Glomerular visceral epithelial cell (primary cell): Measurements from ENCODE around the gene CCDC71L.
A peak's percentile ranks its signal among the peaks of the same experiment; 100 is the strongest.

Experiments
- DNase-seq: peaks from one replicate; pipeline ENCODE4 v3.0.0-alpha.2; 2016; ENCODE audit errors: extremely low spot score

CCDC71L gene

GRCh38 chr7:106625678-106626301 is 35.2 kb downstream of the CCDC71L start:
- DNase-seq: no peak

DNA sequence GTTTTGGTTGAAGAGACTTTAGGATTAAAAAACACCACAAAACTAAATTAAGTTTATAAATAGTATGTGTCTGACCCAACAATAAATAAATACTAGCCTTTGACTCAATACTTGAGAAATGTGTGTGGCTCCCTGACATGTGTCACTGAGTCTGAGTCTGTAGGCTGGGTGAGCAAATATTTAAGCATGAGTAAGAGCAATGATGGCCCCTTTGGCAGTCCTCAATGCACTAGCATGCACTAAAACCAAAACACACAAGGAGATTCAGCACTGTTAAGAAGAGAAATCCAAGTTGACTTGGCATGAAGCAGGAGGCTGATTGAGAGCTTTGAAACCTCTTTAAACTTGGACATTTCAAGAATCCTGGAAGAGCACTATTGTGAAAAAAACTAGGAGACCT is 37.1 kb downstream of the CCDC71L start:
- DNase-seq: peak; percentile 3

DNA sequence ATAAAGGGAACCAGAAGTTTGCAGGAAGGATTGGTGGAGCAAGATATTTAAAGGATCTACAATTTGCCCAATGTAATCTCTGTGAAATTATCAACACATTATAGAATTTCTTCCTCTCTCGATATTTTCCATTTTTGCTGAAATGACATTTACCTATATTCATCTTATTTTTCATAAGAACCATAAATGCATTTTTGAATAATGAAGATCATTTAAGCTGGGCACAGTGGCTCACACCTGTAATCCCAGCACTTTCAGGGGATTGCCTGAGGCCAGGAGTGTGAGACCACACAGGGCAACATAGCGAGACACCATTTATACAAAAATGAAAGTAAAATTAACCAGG is 37.7 kb downstream of the CCDC71L start:
- DNase-seq: no peak

GRCh38 chr7:106622654-106623314 is 38.2 kb downstream of the CCDC71L start:
- no peak for DNase-seq

DNA sequence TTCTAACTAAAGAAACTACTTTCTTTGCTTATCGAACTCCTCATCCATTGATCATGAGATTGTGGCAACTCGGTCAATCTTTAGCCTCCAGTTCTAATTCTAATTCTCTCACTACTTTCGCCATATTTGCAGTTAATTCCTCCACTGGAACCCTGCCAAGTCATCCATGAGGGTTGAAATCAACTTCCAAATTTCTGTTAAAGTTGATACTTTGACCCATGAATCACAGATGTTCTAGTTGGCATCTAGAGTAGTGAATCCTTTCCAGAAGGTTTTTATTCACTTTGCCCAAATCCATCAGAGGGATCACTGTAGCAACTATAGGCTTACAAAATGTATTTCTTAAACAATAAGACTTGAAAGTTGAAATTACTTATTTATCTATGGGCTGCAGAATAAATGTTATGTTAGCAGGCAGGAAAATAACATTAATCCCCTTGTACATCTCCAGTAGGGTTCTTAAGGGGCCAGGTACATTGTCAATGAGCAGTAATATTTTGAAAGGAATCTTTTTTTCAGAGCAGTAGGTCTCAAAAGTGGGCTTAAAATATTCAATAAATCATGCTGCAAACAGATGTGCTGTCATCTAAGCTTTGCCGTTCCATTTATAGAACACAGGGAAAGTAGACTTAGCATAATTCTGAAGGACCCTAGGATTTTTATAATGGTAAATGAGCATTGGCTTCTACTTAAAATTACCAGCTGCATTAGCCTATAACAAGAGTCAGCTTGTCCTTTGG is 39.4 kb downstream of the CCDC71L start:
- DNase-seq: no peak

GRCh38 chr7:106620676-106621075 is 40.3 kb downstream of the CCDC71L start:
- no peak for DNase-seq

DNA sequence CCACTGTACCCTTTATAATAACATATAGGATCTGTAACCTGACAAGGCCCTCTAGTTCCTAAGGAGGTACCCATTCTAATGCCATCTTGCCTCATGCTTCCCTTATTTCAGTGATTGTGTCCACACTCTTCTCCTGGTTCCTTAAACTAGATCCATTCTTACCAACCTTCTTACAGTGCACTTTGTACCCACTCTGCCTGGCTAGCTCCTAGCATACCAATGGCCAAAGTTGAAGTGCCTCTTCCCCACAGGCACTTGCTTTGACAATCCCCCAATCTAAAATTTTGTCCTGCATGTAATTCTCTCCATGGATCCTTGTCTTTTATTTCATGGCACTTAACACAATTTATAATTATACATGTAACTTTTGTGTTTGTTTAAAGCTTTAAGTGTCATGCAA is 40.9 kb downstream of the CCDC71L start:
- DNase-seq: no peak

DNA sequence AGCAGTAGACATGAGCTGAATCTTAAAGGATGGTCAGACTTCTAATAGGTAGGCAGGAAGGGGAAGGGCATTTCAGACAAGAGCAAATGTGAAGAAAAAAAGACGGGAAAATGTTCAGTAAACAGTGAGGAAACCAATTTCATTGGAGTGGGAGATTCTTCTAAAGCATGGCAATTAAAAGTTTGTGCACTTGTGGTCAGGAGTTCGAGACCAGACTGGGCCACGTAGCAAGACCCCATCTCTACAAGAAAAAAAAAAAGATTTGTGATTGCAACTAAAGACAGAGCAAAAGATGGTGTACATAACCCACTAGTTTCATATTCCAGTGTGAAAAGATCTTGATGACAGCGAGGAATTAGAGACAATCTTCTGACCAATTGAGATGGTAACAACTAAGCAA is 41.7 kb downstream of the CCDC71L start:
- DNase-seq: no peak

DNA sequence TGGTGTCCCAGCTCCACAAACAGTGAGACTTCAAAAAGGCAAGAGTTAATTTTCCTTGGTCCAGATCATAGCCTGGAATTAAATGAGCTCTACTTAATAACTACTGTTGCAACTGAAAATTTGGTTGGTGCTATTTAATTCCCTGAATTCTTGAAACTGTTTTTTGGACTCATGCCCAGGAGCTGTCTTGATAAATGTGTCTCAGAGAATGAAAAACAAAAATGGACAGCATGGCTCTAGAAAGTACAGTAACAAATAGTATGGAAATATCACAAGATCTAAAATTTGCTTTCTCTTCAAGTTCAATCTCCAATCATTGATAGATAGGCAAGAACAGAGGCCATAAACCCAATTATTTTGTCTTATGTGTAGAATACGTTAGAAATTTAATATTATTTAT is 42.5 kb downstream of the CCDC71L start:
- DNase-seq: peak; percentile 3

DNA sequence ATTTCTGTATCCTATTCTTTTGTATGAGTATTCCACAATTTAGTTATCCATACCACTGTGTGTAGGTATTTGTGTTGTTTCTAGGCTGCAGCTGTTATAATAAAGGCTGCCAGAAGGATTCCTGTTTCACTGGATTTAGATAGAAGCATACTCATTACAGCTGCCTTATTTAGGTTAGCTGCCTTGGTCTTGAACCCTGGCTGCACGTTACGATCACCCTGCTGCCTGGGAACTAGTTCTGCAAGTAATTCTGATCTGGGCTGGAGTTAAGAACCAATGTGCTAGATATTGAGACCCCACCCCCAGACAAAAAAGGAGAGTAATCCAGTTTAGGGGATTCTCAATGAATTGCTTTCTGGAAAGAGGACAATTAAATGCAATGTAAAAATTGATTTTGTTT is 43.1 kb downstream of the CCDC71L start:
- no peak for DNase-seq

- no peak for DNase-seq
Observed at GRCh38 chr7:106616708-106617051, 44.3 kb downstream of the CCDC71L start.

DNA sequence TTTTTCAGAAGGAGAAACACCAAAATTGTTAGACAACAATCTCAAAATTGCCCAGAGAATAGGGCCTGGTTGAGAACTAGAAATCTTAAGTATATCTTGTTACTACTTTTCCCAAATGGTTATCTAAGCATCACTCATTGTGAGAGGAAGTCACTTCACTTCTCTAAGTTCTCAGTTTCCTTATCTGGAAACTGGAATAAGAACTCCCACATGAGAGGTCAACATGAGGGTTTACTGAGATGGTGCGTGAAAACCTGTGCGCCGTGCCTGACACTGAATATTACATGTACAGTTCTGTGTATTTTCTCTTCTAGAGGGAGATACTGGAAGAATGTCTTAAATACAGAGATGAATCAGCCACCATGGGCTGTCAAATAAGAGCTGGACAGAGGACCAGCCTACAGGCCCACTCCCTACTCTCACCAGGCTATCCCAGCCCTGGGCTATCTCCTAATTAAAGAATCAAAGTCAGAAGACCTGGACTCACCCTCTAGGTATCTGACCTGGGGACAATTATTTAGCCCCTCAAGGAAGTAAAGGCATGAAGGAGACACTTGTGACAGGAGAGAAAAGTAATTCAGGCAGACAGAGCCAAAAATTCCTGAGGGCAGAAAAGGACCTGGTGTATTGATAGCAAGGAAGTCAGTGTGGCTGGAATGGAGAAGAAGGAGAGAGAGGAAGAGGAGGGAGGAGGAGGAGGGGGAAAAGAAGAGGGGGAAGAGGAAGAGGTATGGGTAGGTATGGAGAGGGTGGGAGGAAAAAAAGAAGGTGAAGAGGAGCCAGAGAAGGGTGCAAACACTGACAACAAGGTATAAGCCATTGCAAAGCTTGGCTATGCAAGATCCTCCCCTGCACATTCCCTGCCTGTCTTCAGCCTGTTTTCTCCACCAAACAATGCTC is 44.9 kb downstream of the CCDC71L start:
- DNase-seq: no peak

- DNase-seq: no peak
Observed at GRCh38 chr7:106614751-106615150, 46.2 kb downstream of the CCDC71L start.

DNA sequence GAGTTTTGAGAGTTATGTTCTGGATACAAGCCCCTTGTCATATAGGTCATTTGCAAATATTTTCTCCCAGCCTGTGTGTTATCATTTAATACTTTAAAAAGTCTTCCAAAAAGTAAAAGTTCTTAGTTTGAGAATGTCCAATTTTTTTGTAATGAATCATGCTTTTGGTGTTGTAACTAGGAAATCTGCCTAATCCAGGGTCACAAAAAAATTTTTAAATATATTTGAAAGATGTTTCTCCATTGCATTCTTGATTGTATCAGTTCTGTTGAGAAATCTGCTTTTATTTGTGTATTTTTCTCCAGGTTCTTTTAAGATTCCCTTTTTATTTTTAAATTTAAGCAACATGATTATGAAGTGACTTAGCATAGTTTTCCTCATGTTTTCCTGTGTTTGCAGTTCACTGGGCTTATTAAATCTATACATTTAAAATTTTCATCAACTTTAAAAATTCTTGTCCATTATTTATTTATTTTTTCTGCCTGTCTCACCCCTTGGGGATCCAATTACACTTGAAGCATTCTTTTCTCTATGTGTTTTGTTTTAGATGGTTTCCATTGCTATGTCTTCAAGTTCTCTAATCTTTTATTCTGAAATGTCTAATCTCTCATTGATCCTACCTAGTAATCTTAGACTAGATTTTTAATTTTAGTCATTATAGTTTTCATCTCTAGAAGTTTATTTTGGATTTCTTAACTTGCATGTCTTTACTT is 47.0 kb downstream of the CCDC71L start:
- DNase-seq: no peak

DNA sequence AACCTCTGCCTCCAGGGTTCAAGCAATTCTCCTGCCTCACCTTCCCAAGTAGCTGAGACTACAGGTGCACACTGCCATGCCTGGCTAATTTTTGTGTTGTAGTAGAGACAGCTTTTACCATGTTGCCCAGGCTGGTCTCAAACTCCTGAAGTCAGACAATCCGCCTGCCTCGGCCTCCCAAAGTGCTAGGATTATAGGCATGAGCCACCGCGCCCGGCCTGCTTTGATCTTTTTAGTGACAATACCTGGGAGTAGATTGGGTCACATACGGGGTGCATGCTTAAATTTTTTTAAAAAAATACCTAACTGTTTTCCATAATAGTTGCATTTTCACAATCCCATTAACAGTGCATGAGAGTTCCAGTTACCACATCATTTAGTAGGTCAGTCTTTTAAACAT is 47.7 kb downstream of the CCDC71L start:
- DNase-seq: no peak

DNA sequence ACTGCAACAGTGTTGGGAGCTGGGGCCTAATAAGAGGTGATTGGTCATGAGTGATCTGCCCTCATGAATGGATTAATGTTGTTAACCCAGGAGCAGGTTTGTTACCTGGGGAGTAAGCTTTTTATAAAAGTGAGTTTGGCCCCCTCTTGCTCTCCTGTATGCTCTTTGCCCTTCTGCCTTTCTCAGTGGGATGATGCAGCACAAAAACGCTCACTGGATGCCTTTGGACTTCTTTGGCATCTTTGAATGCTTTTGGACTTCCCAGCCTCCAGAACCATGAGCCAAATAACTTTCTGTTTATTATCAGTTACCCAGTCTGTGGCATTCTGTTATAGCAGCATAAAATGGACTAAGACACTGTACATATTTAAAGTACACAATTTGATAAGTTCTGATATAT is 48.5 kb downstream of the CCDC71L start:
- no peak for DNase-seq

DNA sequence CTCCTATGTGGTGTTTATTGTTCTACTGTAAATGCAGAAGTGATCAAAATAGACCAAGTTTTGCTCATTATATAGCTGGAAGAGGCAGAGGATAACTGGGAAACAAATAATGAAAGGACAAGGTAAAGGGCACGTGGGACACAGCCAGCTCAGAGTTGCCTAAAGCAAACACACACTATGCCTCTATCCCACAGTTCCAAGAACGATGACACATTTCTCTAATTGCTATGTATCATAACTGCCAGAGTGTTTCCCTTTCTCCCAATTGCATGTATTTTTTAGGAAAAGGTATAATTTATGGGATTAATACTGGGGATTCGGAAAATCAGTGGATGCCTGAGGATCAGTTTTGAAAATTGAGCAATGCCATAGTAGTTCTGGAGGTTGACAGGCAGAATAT is 49.0 kb downstream of the CCDC71L start:
- no peak for DNase-seq

GRCh38 chr7:106610996-106611886 is 49.7 kb downstream of the CCDC71L start:
- DNase-seq: no peak

GRCh38 chr7:106609416-106609815 is 51.5 kb downstream of the CCDC71L start:
- DNase-seq: peak; percentile 30

DNA sequence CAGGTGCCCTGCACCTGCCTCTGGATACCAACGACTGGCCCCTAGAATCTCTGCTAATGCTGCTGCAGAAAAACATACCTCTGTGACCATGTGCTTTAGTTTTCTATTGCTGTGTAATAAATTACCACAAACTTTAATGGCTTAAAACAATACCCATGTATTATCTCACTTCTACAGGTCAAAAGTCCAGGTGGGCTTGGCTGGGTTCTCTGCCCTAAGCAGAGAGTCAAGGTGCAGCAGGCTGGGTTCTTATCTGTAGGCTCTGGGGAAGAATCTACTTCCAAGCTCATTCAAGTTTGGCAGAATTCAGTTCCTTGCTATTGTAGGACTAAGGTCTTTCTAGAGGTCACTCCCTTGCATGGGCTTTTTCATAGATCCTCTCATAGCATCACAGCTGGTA is 52.3 kb downstream of the CCDC71L start:
- no peak for DNase-seq
